HepG2 (cell line): ENCODE results near the gene MYO1E. TPM values are rescaled to one million over a fixed set of nuclear protein-coding genes. Genes with fewer than 3 reads are reported as not detected.
A peak's percentile ranks its signal among the peaks of the same experiment; 100 is the strongest.

Experiments
- ISX ChIP-seq: sonication (generic); formaldehyde crosslinking; conservative IDR thresholded peaks from 2 replicates; pipeline ENCODE4 v1.5.0; 2020; ENCODE audit warnings: missing genetic modification reagents
- MAFK ChIP-seq, 2 experiments: IDR thresholded peaks in 1 of 2; conservative IDR thresholded peaks in 1 of 2; 2 replicates each; pipeline ENCODE4 v1.6.1; 2011; ENCODE audit warnings: improper control_type of control experiment in 2 of 2, low read length in 2 of 2
- MLLT10 ChIP-seq: sonication (generic); formaldehyde crosslinking; IDR thresholded peaks from 2 replicates; pipeline ENCODE4 v1.4.0; 2020; ENCODE audit warnings: missing genetic modification reagents
- POLR2AphosphoS5 ChIP-seq: IDR thresholded peaks from 2 replicates; pipeline ENCODE4 v1.6.1; 2012; ENCODE audit warnings: low read depth, low read length
- PPARG ChIP-seq: conservative IDR thresholded peaks from 2 replicates; pipeline ENCODE4 v1.6.1; 2016; ENCODE audit warnings: missing biosample characterization, missing genetic modification reagents
- SALL2 ChIP-seq: sonication (generic); formaldehyde crosslinking; IDR thresholded peaks from 2 replicates; pipeline ENCODE4 v1.8.1; 2023; ENCODE audit warnings: mild to moderate bottlenecking, missing genetic modification reagents, inconsistent platforms
- SMARCE1 ChIP-seq: fragments of 450-650 bp; IDR thresholded peaks from 2 replicates; pipeline ENCODE4 v1.6.1; 2017; ENCODE audit warnings: borderline replicate concordance
- TCF7L2 ChIP-seq: IDR thresholded peaks from 2 replicates; pipeline ENCODE4 v1.6.1; 2011; ENCODE audit warnings: mild to moderate bottlenecking, low read depth, low read length, moderate library complexity
- ZBTB7A ChIP-seq: sonication (generic); formaldehyde crosslinking; IDR thresholded peaks from 2 replicates; pipeline ENCODE4 v1.8.0; 2022; ENCODE audit warnings: mild to moderate bottlenecking, missing genetic modification reagents
- ZNF207 ChIP-seq: fragments of 450-650 bp; IDR thresholded peaks from 2 replicates; pipeline ENCODE4 v1.6.1; 2016; ENCODE audit warnings: antibody characterized with exemption, borderline replicate concordance
- ZNF276 ChIP-seq: sonication (generic); formaldehyde crosslinking; IDR thresholded peaks from 2 replicates; pipeline ENCODE4 v1.4.0; 2020; ENCODE audit warnings: mild to moderate bottlenecking, low read depth, missing genetic modification reagents
- ZNF678 ChIP-seq: sonication (generic); formaldehyde crosslinking; IDR thresholded peaks from 2 replicates; pipeline ENCODE4 v1.4.0; 2020; ENCODE audit warnings: mild to moderate bottlenecking, missing genetic modification reagents
- polyA plus RNA-seq, 8 experiments: library from polyadenylated mRNA; depleted of rRNA in 3 of 8; stranded (reverse) in 7 of 8; unstranded in 1 of 8; fragments of >200 nt; fragmentation: Illumina TruSeq in 4 of 8; extraction: Trizol in 4 of 8; gene quantifications; 2 replicates each; pipeline versions ENCODE4 v1.2.1 to v1.2.3, GENCODE V29; 2011 to 2016; ENCODE audit warnings: low read depth in 4 of 8, missing spikeins in 1 of 8, mixed read lengths in 1 of 8; ENCODE audit not compliant: insufficient read depth in 1 of 8
- total RNA-seq, 5 experiments: library from RNA; depleted of rRNA; stranded (reverse); fragments of >200 nt; fragmentation: Illumina TruSeq; extraction: Trizol; gene quantifications; 2 replicates each; pipeline ENCODE4 v1.2.3, GENCODE V29; 2016; ENCODE audit warnings: low read depth in 1 of 5
- TF ChIP-seq, protein P1 (sequence below): sonication (generic); formaldehyde crosslinking; conservative IDR thresholded peaks from 2 replicates; pipeline ENCODE4 v1.4.0; 2020; ENCODE audit warnings: mild to moderate bottlenecking, missing genetic modification reagents, moderate library complexity
- TF ChIP-seq, protein P2 (sequence below): sonication (generic); formaldehyde crosslinking; IDR thresholded peaks from 2 replicates; pipeline ENCODE4 v1.4.0; 2020; ENCODE audit warnings: missing genetic modification reagents, borderline replicate concordance
- TF ChIP-seq, protein P3 (sequence below): IDR thresholded peaks from 2 replicates; pipeline ENCODE4 v1.6.1; 2016; ENCODE audit warnings: mild to moderate bottlenecking, missing biosample characterization, missing genetic modification reagents
- TF ChIP-seq, protein P4 (sequence below): sonication (generic); formaldehyde crosslinking; IDR thresholded peaks from 2 replicates; pipeline ENCODE4 v1.8.0; 2022; ENCODE audit warnings: missing genetic modification reagents, mild to moderate bottlenecking, borderline replicate concordance
- TF ChIP-seq, protein P5 (sequence below): sonication (generic); formaldehyde crosslinking; IDR thresholded peaks from 2 replicates; pipeline ENCODE4 v1.9.0; 2022; ENCODE audit warnings: missing genetic modification reagents, mild to moderate bottlenecking, borderline replicate concordance

The MYO1E gene
- total and polyA plus RNA-seq, 2 of the 13 experiments (the other 11 are each of a cell fraction or from before 2014, with no cell fraction given): 15.7 to 25.1 TPM

GRCh38 chr15:59372352-59373211 is at the start of gene MYO1E (continued):
- TF ChIP-seq, protein P1, sequence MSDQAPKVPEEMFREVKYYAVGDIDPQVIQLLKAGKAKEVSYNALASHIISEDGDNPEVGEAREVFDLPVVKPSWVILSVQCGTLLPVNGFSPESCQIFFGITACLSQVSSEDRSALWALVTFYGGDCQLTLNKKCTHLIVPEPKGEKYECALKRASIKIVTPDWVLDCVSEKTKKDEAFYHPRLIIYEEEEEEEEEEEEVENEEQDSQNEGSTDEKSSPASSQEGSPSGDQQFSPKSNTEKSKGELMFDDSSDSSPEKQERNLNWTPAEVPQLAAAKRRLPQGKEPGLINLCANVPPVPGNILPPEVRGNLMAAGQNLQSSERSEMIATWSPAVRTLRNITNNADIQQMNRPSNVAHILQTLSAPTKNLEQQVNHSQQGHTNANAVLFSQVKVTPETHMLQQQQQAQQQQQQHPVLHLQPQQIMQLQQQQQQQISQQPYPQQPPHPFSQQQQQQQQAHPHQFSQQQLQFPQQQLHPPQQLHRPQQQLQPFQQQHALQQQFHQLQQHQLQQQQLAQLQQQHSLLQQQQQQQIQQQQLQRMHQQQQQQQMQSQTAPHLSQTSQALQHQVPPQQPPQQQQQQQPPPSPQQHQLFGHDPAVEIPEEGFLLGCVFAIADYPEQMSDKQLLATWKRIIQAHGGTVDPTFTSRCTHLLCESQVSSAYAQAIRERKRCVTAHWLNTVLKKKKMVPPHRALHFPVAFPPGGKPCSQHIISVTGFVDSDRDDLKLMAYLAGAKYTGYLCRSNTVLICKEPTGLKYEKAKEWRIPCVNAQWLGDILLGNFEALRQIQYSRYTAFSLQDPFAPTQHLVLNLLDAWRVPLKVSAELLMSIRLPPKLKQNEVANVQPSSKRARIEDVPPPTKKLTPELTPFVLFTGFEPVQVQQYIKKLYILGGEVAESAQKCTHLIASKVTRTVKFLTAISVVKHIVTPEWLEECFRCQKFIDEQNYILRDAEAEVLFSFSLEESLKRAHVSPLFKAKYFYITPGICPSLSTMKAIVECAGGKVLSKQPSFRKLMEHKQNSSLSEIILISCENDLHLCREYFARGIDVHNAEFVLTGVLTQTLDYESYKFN (CRISPR knock-in tag): peak; percentile 30
- no peak for TF ChIP-seq TCF7L2
- no peak for TF ChIP-seq ISX
- no peak for TF ChIP-seq ZBTB7A (CRISPR knock-in tag)
- TF ChIP-seq, protein P2, sequence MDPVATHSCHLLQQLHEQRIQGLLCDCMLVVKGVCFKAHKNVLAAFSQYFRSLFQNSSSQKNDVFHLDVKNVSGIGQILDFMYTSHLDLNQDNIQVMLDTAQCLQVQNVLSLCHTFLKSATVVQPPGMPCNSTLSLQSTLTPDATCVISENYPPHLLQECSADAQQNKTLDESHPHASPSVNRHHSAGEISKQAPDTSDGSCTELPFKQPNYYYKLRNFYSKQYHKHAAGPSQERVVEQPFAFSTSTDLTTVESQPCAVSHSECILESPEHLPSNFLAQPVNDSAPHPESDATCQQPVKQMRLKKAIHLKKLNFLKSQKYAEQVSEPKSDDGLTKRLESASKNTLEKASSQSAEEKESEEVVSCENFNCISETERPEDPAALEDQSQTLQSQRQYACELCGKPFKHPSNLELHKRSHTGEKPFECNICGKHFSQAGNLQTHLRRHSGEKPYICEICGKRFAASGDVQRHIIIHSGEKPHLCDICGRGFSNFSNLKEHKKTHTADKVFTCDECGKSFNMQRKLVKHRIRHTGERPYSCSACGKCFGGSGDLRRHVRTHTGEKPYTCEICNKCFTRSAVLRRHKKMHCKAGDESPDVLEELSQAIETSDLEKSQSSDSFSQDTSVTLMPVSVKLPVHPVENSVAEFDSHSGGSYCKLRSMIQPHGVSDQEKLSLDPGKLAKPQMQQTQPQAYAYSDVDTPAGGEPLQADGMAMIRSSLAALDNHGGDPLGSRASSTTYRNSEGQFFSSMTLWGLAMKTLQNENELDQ (CRISPR knock-in tag): no peak
- peak; percentile 87 for TF ChIP-seq POLR2AphosphoS5
- TF ChIP-seq ZNF276: no peak; the same call in 1 of the 2 replicates
- TF ChIP-seq, protein P3, sequence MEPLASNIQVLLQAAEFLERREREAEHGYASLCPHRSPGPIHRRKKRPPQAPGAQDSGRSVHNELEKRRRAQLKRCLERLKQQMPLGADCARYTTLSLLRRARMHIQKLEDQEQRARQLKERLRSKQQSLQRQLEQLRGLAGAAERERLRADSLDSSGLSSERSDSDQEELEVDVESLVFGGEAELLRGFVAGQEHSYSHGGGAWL (CRISPR knock-in tag): no peak; the same call in 1 of the 2 replicates
- TF ChIP-seq, protein P4, sequence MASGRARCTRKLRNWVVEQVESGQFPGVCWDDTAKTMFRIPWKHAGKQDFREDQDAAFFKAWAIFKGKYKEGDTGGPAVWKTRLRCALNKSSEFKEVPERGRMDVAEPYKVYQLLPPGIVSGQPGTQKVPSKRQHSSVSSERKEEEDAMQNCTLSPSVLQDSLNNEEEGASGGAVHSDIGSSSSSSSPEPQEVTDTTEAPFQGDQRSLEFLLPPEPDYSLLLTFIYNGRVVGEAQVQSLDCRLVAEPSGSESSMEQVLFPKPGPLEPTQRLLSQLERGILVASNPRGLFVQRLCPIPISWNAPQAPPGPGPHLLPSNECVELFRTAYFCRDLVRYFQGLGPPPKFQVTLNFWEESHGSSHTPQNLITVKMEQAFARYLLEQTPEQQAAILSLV (CRISPR knock-in tag): peak; percentile 76; the same call in 1 of the 2 replicates
- TF ChIP-seq MAFK (conservative IDR thresholded peaks at IDR 0.05 in 1 of 2, IDR thresholded peaks at IDR 0.05 in 1 of 2; ENCODE audit: low read length in 2 of 2): no peak
- peak; percentile 58; the same call in 1 of the 2 replicates for TF ChIP-seq ZNF678 (CRISPR knock-in tag)
- no peak for TF ChIP-seq ZNF207
- TF ChIP-seq PPARG: no peak
- TF ChIP-seq SMARCE1: no peak
- peak; percentile 91 for TF ChIP-seq SALL2 (CRISPR knock-in tag)
- TF ChIP-seq MLLT10 (CRISPR knock-in tag): no peak
- TF ChIP-seq, protein P5, sequence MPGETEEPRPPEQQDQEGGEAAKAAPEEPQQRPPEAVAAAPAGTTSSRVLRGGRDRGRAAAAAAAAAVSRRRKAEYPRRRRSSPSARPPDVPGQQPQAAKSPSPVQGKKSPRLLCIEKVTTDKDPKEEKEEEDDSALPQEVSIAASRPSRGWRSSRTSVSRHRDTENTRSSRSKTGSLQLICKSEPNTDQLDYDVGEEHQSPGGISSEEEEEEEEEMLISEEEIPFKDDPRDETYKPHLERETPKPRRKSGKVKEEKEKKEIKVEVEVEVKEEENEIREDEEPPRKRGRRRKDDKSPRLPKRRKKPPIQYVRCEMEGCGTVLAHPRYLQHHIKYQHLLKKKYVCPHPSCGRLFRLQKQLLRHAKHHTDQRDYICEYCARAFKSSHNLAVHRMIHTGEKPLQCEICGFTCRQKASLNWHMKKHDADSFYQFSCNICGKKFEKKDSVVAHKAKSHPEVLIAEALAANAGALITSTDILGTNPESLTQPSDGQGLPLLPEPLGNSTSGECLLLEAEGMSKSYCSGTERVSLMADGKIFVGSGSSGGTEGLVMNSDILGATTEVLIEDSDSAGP: peak; percentile 83; the same call in 1 of the 2 replicates
